Dermis blood vessel endothelial cell (primary cell): ENCODE measurements around the gene SP3. TPM values are rescaled to one million over a fixed set of nuclear protein-coding genes. Genes with fewer than 3 reads are reported as not detected.

Experiments used
- DNase-seq: peaks from one replicate; pipeline ENCODE4 v3.0.0; 2010
- total RNA-seq: library from RNA; depleted of rRNA; stranded (reverse); fragments of >200 nt; gene quantifications from 2 replicates; pipeline ENCODE4 v1.2.3, GENCODE V29; 2014

The SP3 gene
- 98.9 and 107 TPM in 2 replicates for total RNA-seq

- DNase-seq: peak; percentile 98
These were observed at the start of gene SP3 for GRCh38 chr2:173965372-173966025. Gene SP3 (minus strand): TSS chr2:173965373. CDS start chr2:173965171, 202 bp downstream.

GRCh38 chr2:174014699-174015070 is 49.5 kb upstream of the SP3 start:
- no peak for DNase-seq

- no peak for DNase-seq
These were observed 49.0 kb upstream of the SP3 start for GRCh38 chr2:174014011-174014698.

GRCh38 chr2:174013315-174013751 is 48.2 kb upstream of the SP3 start:
- DNase-seq: no peak

GRCh38 chr2:174012347-174013314 is 47.5 kb upstream of the SP3 start:
- DNase-seq: peak; percentile 25

GRCh38 chr2:174011796-174012195 is 46.6 kb upstream of the SP3 start:
- no peak for DNase-seq

- DNase-seq: no peak
These were observed 46.0 kb upstream of the SP3 start for GRCh38 chr2:174011173-174011572.

- DNase-seq: peak; percentile 40
These were observed 44.5 kb upstream of the SP3 start for GRCh38 chr2:174009488-174010223.

- DNase-seq: no peak
These were observed 43.5 kb upstream of the SP3 start for GRCh38 chr2:174008720-174009119.

- DNase-seq: no peak
These were observed 41.8 kb upstream of the SP3 start for GRCh38 chr2:174007010-174007409.

GRCh38 chr2:174005801-174006419 is 40.7 kb upstream of the SP3 start:
- DNase-seq: no peak

- no peak for DNase-seq
These were observed 39.9 kb upstream of the SP3 start for GRCh38 chr2:174004905-174005605.

- DNase-seq: no peak
These were observed 38.8 kb upstream of the SP3 start for GRCh38 chr2:174003720-174004695.

GRCh38 chr2:174002679-174003078 is 37.5 kb upstream of the SP3 start:
- DNase-seq: no peak

GRCh38 chr2:174001107-174001506 is 35.9 kb upstream of the SP3 start:
- no peak for DNase-seq

GRCh38 chr2:173999724-174000123 is 34.6 kb upstream of the SP3 start:
- no peak for DNase-seq

GRCh38 chr2:173999272-173999671 is 34.1 kb upstream of the SP3 start:
- no peak for DNase-seq

GRCh38 chr2:173998386-173998785 is 33.2 kb upstream of the SP3 start:
- no peak for DNase-seq

- DNase-seq: peak; percentile 5
These were observed 32.6 kb upstream of the SP3 start for GRCh38 chr2:173997753-173998152.

- DNase-seq: no peak
These were observed 32.1 kb upstream of the SP3 start for GRCh38 chr2:173997269-173997668.
